ENCODE results near the gene DET1. TPM values are rescaled to one million over a fixed set of nuclear protein-coding genes. Genes with fewer than 3 reads are reported as not detected.
A peak's percentile ranks its signal among the peaks of the same experiment; 100 is the strongest.
"Not testable (repeated sequence)": the region's sequence is repeated elsewhere in the genome, so short reads cannot be mapped to it uniquely, and the experiment has no call there.

Gene DET1
- total and polyA plus RNA-seq, 7 donors = 2.4 to 13.0 (median 7.4) TPM

GRCh38 chr15:88476635-88477060 lies 69.8 kb downstream of the DET1 start:
- WGBS, 2 donors = 62 to 63% methylated on average over 8 of the region's 8 CpGs
- intact Hi-C loops (cut with DNase I) = loop anchor here (2.0 to 5.0 kb wide), 4 partner anchors 70 to 421 kb away; partner anchors contain the start of genes DET1 and HAPLN3
- Histone ChIP-seq H3K27ac (peak overlapping the region in 3 of 4 donors; percentile 5 to 67 (median 53)), H3K27me3 (no peaks in the 10 kb centered on the region), H3K36me3 (peaks cover 0 to 57% (median 17%) of the 10 kb centered on the region in 4 donors), H3K9me3 (no peaks in the 10 kb centered on the region), H3K4me1 (peaks cover 0 to 9% (median 6%) of the 10 kb centered on the region in 4 donors), H3K4me3 (no peak overlapping the region)
- TF ChIP-seq EP300 (IDR thresholded peaks at IDR 0.05) (no peak), POLR2A (IDR thresholded peaks at IDR 0.05) (no peak), CTCF (IDR thresholded peaks at IDR 0.05) (peak; percentile 30 to 64 (median 50)), POLR2AphosphoS5 (IDR thresholded peaks at IDR 0.05) (peak in 1 of 4 donors; percentile 47)
- no peak for DNase-seq

- H3K27ac ChIP-seq; intact Hi-C loops (cut with DNase I); H3K4me3 ChIP-seq; H3K9me3 ChIP-seq; H3K27me3 ChIP-seq; DNase-seq: not testable (repeated sequence)
- 98% methylated on average over 4 of the region's 4 CpGs for WGBS, 2 donors
- H3K4me1 ChIP-seq = peaks cover 0 to 19% (median 11%) of the 10 kb centered on the region in 4 donors
- H3K36me3 ChIP-seq = peaks cover 0 to 57% (median 12%) of the 10 kb centered on the region in 4 donors
Measured at GRCh38 chr15:88473661-88474293, 72.7 kb downstream of the DET1 start.

- TF ChIP-seq POLR2A (IDR thresholded peaks at IDR 0.05) = no peak
- no peak for TF ChIP-seq POLR2AphosphoS5 (IDR thresholded peaks at IDR 0.05)
- no peak for TF ChIP-seq CTCF (IDR thresholded peaks at IDR 0.05)
- TF ChIP-seq EP300 (IDR thresholded peaks at IDR 0.05) = no peak
- Histone ChIP-seq H3K4me3 (no peak overlapping the region), H3K4me1 (peaks cover 0 to 29% (median 20%) of the 10 kb centered on the region in 4 donors), H3K9me3 (no peaks in the 10 kb centered on the region), H3K27ac (no peak overlapping the region), H3K27me3 (no peaks in the 10 kb centered on the region), H3K36me3 (peaks cover 0 to 44% (median 10%) of the 10 kb centered on the region in 4 donors)
- WGBS, 2 donors = 84 to 87% methylated on average over 4 of the region's 4 CpGs
- intact Hi-C loops (cut with DNase I) = no loop called here
- DNase-seq = no peak
Measured at GRCh38 chr15:88472225-88472624, 74.3 kb downstream of the DET1 start.

- no peak for DNase-seq
- Histone ChIP-seq H3K36me3 (peaks cover 0 to 38% (median 10%) of the 10 kb centered on the region in 4 donors), H3K4me3 (no peak overlapping the region), H3K27me3 (no peaks in the 10 kb centered on the region), H3K27ac (no peak overlapping the region), H3K4me1 (peaks cover 0 to 29% (median 23%) of the 10 kb centered on the region in 4 donors), H3K9me3 (no peaks in the 10 kb centered on the region)
- TF ChIP-seq POLR2AphosphoS5 (IDR thresholded peaks at IDR 0.05) (no peak), EP300 (IDR thresholded peaks at IDR 0.05) (no peak), POLR2A (IDR thresholded peaks at IDR 0.05) (no peak), CTCF (IDR thresholded peaks at IDR 0.05) (no peak)
- 50 to 79% methylated on average over 6 of the region's 6 CpGs for WGBS, 2 donors
- intact Hi-C loops (cut with DNase I) = no loop called here
Measured at GRCh38 chr15:88470625-88471372, 75.7 kb downstream of the DET1 start.

GRCh38 chr15:88469321-88469720 lies 77.2 kb downstream of the DET1 start:
- peaks cover 0 to 36% (median 6%) of the 10 kb centered on the region in 4 donors for H3K36me3 ChIP-seq
- no peak overlapping the region for H3K27ac ChIP-seq
- DNase-seq = no peak
- H3K27me3 ChIP-seq = no peaks in the 10 kb centered on the region
- H3K4me3 ChIP-seq = no peak overlapping the region
- WGBS, 2 donors = 91 to 97% methylated on average over 2 of the region's 2 CpGs
- TF ChIP-seq POLR2A (IDR thresholded peaks at IDR 0.05) (no peak), POLR2AphosphoS5 (IDR thresholded peaks at IDR 0.05) (no peak), EP300 (IDR thresholded peaks at IDR 0.05) (no peak), CTCF (IDR thresholded peaks at IDR 0.05) (no peak)
- peaks cover 0 to 32% (median 28%) of the 10 kb centered on the region in 4 donors for H3K4me1 ChIP-seq
- intact Hi-C loops (cut with DNase I) = loop anchor here (2.0 kb wide), 1 partner anchor 73 kb away; no protein-coding TSS in a partner anchor
- no peaks in the 10 kb centered on the region for H3K9me3 ChIP-seq

- H3K4me3 ChIP-seq = peak overlapping the region in 2 of 4 donors; percentile 80 to 86
- H3K27me3 ChIP-seq, H3K9me3 ChIP-seq, H3K27ac ChIP-seq, DNase-seq: not testable (repeated sequence)
- peaks cover 0 to 36% (median 11%) of the 10 kb centered on the region in 4 donors for H3K36me3 ChIP-seq
- intact Hi-C loops (cut with DNase I) = loop anchor here (2.0 kb wide), 1 partner anchor 74 kb away; no protein-coding TSS in a partner anchor
- H3K4me1 ChIP-seq = peaks cover 0 to 32% (median 28%) of the 10 kb centered on the region in 4 donors
- WGBS, 2 donors = 97% methylated on average over 10 of the region's 10 CpGs
Measured at GRCh38 chr15:88468721-88469120, 77.8 kb downstream of the DET1 start.
